Stimulated activated CD8-positive, alpha-beta memory T cell treated with anti-CD3 and anti-CD28 coated beads, Interleukin-7, amount 100 ng/mL, for 4 hours (primary cell): ENCODE measurements around the gene RPS6KA4.

ENCODE experiments used
- DNase-seq, 2 donors: peaks; one replicate each; pipeline ENCODE4 v3.0.0-alpha.2; 2020; ENCODE audit warnings: low read depth in 2 of 2

RPS6KA4 gene

GRCh38 chr11:64367931-64368672 lies 9.1 kb downstream of the RPS6KA4 start:
- no peak for DNase-seq

GRCh38 chr11:64368673-64369074 lies 9.7 kb downstream of the RPS6KA4 start:
- no peak for DNase-seq

- DNase-seq, result no peak
Measured at GRCh38 chr11:64369440-64370421, 10.8 kb downstream of the RPS6KA4 start.

- no peak for DNase-seq
Measured at GRCh38 chr11:64371201-64371600, 12.2 kb downstream of the RPS6KA4 start.

- no peak for DNase-seq
Measured at GRCh38 chr11:64372021-64372420, 13.1 kb downstream of the RPS6KA4 start.

GRCh38 chr11:64372802-64373597 lies 14.0 kb downstream of the RPS6KA4 start:
- no peak for DNase-seq

- no peak for DNase-seq
Measured at GRCh38 chr11:64373598-64373974, 14.6 kb downstream of the RPS6KA4 start.

- no peak for DNase-seq
Measured at GRCh38 chr11:64376071-64376470, 17.1 kb downstream of the RPS6KA4 start.

- DNase-seq, result no peak
Measured at GRCh38 chr11:64378335-64378880, 19.4 kb downstream of the RPS6KA4 start.

- no peak for DNase-seq
Measured at GRCh38 chr11:64379160-64379559, 20.2 kb downstream of the RPS6KA4 start.

GRCh38 chr11:64379817-64380709 lies 21.1 kb downstream of the RPS6KA4 start:
- no peak for DNase-seq

- DNase-seq, result no peak
Measured at GRCh38 chr11:64381350-64381749, 22.4 kb downstream of the RPS6KA4 start.

GRCh38 chr11:64382047-64382446 lies 23.1 kb downstream of the RPS6KA4 start:
- DNase-seq, result no peak

- DNase-seq, result no peak
Measured at GRCh38 chr11:64382586-64382985, 23.6 kb downstream of the RPS6KA4 start.

- no peak for DNase-seq
Measured at GRCh38 chr11:64383580-64383979, 24.6 kb downstream of the RPS6KA4 start.

GRCh38 chr11:64384028-64384737 lies 25.2 kb downstream of the RPS6KA4 start:
- no peak for DNase-seq

- DNase-seq, result no peak
Measured at GRCh38 chr11:64384981-64385944, 26.3 kb downstream of the RPS6KA4 start.

- no peak for DNase-seq
Measured at GRCh38 chr11:64385945-64386704, 27.2 kb downstream of the RPS6KA4 start.
